HEK293 (cell line): ENCODE data around the gene TAS1R1.

Experiments used
- CTCF ChIA-PET: fragments of 350-600 bp; formaldehyde crosslinking; extraction: SDS; loops from one replicate; lab custom pipeline; 2021; ENCODE audit warnings: antibody characterized with exemption; lab: Yijun Ruan, JAX
- POLR2A ChIA-PET: fragments of 300-600 bp; formaldehyde crosslinking; extraction: SDS; loops from one replicate; lab custom pipeline; 2020; ENCODE audit warnings: antibody characterized with exemption, inconsistent platforms; lab: Yijun Ruan, JAX
- H3K27ac ChIP-seq: fragments of 200-500 bp; sonication (Bioruptor generic); 2 replicates; pipeline ENCODE4 v1.5.1; 2014; ENCODE audit warnings: low read depth, low read length, control low read depth, inconsistent platforms; ENCODE audit errors: extremely low read depth
- H3K36me3 ChIP-seq, 2 experiments: fragments of 200-500 bp in 1 of 2; sonication (Bioruptor generic) in 1 of 2; 1 replicate in 1 of 2; 2 replicates in 1 of 2; pipeline ENCODE4 v1.5.1; 2014 to 2017; ENCODE audit warnings: inconsistent platforms in 2 of 2, low read length in 2 of 2; ENCODE audit not compliant: control insufficient read depth in 2 of 2, insufficient read depth in 1 of 2
- H3K4me1 ChIP-seq: fragments of 200-500 bp; sonication (Bioruptor generic); 2 replicates; pipeline ENCODE4 v1.5.1; 2014; ENCODE audit warnings: mild to moderate bottlenecking, low read length, inconsistent platforms; ENCODE audit not compliant: control insufficient read depth, insufficient read depth
- H3K4me3 ChIP-seq: 2 replicates; pipeline ENCODE4 v1.5.1; 2011; ENCODE audit warnings: low read depth, mild to moderate bottlenecking, control low read depth, low read length, moderate library complexity
- H3K9me3 ChIP-seq: fragments of 200-500 bp; sonication (Bioruptor generic); 2 replicates; pipeline ENCODE4 v1.5.1; 2014; ENCODE audit warnings: low read depth, low read length, inconsistent platforms; ENCODE audit not compliant: control insufficient read depth, insufficient read depth
- EGR2 ChIP-seq: fragments of 450-650 bp; formaldehyde crosslinking; IDR thresholded peaks from 2 replicates; pipeline ENCODE4 v1.5.1; 2016; ENCODE audit warnings: low read depth, missing biosample characterization, missing genetic modification characterization
- ELK4 ChIP-seq: IDR thresholded peaks from 2 replicates; pipeline ENCODE4 v1.6.1; 2011; ENCODE audit warnings: mild to moderate bottlenecking, low read depth, low read length, borderline replicate concordance
- OSR2 ChIP-seq: fragments of 450-650 bp; formaldehyde crosslinking; IDR thresholded peaks from 2 replicates; pipeline ENCODE4 v1.5.1; 2016; ENCODE audit warnings: missing biosample characterization, missing genetic modification characterization
- ZBTB11 ChIP-seq: fragments of 450-650 bp; formaldehyde crosslinking; conservative IDR thresholded peaks from 2 replicates; pipeline ENCODE4 v1.5.1; 2016; ENCODE audit warnings: low read depth, missing biosample characterization, missing genetic modification characterization
- ZFP3 ChIP-seq: fragments of 450-650 bp; formaldehyde crosslinking; IDR thresholded peaks from 2 replicates; pipeline ENCODE4 v1.5.1; 2016; ENCODE audit warnings: low read depth, missing biosample characterization, missing genetic modification characterization
- ZNF155 ChIP-seq: fragments of 450-650 bp; formaldehyde crosslinking; IDR thresholded peaks from 2 replicates; pipeline ENCODE4 v1.5.1; 2016; ENCODE audit warnings: missing biosample characterization, missing genetic modification characterization
- ZNF16 ChIP-seq: fragments of 450-650 bp; formaldehyde crosslinking; IDR thresholded peaks from 2 replicates; pipeline ENCODE4 v1.5.1; 2016; ENCODE audit warnings: low read depth, missing biosample characterization, missing genetic modification characterization
- ZNF2 ChIP-seq: fragments of 450-650 bp; formaldehyde crosslinking; IDR thresholded peaks from 2 replicates; pipeline ENCODE4 v1.5.1; 2016; ENCODE audit warnings: missing biosample characterization, missing genetic modification characterization
- ZNF202 ChIP-seq: fragments of 450-650 bp; formaldehyde crosslinking; IDR thresholded peaks from 2 replicates; pipeline ENCODE4 v1.5.1; 2016; ENCODE audit warnings: missing biosample characterization, missing genetic modification characterization, borderline replicate concordance
- ZNF274 ChIP-seq, 2 experiments: fragments of 200-500 bp in 1 of 2; fragments of 450-650 bp in 1 of 2; sonication (Bioruptor generic) in 1 of 2; formaldehyde crosslinking in 1 of 2; IDR thresholded peaks; 2 replicates each; pipeline versions ENCODE4 v1.5.1 to v1.6.1; 2014 to 2016; ENCODE audit warnings: borderline replicate concordance in 1 of 2, inconsistent platforms in 1 of 2, low read length in 1 of 2, missing biosample characterization in 1 of 2, missing genetic modification characterization in 1 of 2
- ZNF391 ChIP-seq: fragments of 450-650 bp; formaldehyde crosslinking; IDR thresholded peaks from 2 replicates; pipeline ENCODE4 v1.5.1; 2016; ENCODE audit warnings: low read depth, missing biosample characterization, missing genetic modification characterization, borderline replicate concordance
- ZNF501 ChIP-seq: fragments of 450-650 bp; formaldehyde crosslinking; IDR thresholded peaks from 2 replicates; pipeline ENCODE4 v1.5.1; 2016; ENCODE audit warnings: missing biosample characterization, missing genetic modification characterization
- ZNF510 ChIP-seq: fragments of 450-650 bp; formaldehyde crosslinking; IDR thresholded peaks from 2 replicates; pipeline ENCODE4 v1.5.1; 2018; ENCODE audit warnings: mild to moderate bottlenecking, missing genetic modification characterization, missing biosample characterization; ENCODE audit not compliant: insufficient replicate concordance
- ZNF558 ChIP-seq: fragments of 450-650 bp; formaldehyde crosslinking; IDR thresholded peaks from 2 replicates; pipeline ENCODE4 v1.5.1; 2016; ENCODE audit warnings: missing biosample characterization, missing genetic modification characterization
- ZNF600 ChIP-seq: fragments of 450-650 bp; formaldehyde crosslinking; IDR thresholded peaks from 2 replicates; pipeline ENCODE4 v1.5.1; 2016; ENCODE audit warnings: missing biosample characterization, missing genetic modification characterization
- ZNF610 ChIP-seq: fragments of 450-650 bp; formaldehyde crosslinking; IDR thresholded peaks from 2 replicates; pipeline ENCODE4 v1.5.1; 2016; ENCODE audit warnings: missing biosample characterization, missing genetic modification characterization, borderline replicate concordance
- ZNF654 ChIP-seq: fragments of 450-650 bp; formaldehyde crosslinking; IDR thresholded peaks from 2 replicates; pipeline ENCODE4 v1.5.1; 2016; ENCODE audit warnings: low read depth, missing biosample characterization, missing genetic modification characterization
- ZNF658 ChIP-seq: fragments of 450-650 bp; formaldehyde crosslinking; IDR thresholded peaks from 2 replicates; pipeline ENCODE4; 2016; ENCODE audit warnings: missing biosample characterization, missing genetic modification characterization
- ZNF777 ChIP-seq: fragments of 450-650 bp; formaldehyde crosslinking; IDR thresholded peaks from 2 replicates; pipeline ENCODE4 v1.5.1; 2017; ENCODE audit warnings: missing biosample characterization, missing genetic modification characterization, borderline replicate concordance
- ZNF837 ChIP-seq: fragments of 450-650 bp; formaldehyde crosslinking; IDR thresholded peaks from 2 replicates; pipeline ENCODE4 v1.5.1; 2016; ENCODE audit warnings: missing biosample characterization, missing genetic modification characterization
- TF ChIP-seq, protein P1 (sequence below): fragments of 450-650 bp; formaldehyde crosslinking; IDR thresholded peaks from 2 replicates; pipeline ENCODE4 v1.5.1; 2016; ENCODE audit warnings: missing biosample characterization, missing genetic modification characterization
- TF ChIP-seq, protein P2 (sequence below): fragments of 450-650 bp; formaldehyde crosslinking; IDR thresholded peaks from 2 replicates; pipeline ENCODE4 v1.5.1; 2016; ENCODE audit warnings: missing biosample characterization, missing genetic modification characterization
- TF ChIP-seq, protein P3 (sequence below): fragments of 450-650 bp; formaldehyde crosslinking; IDR thresholded peaks from 2 replicates; pipeline ENCODE4 v1.5.1; 2016; ENCODE audit warnings: missing biosample characterization, missing genetic modification characterization

The TAS1R1 gene

DNA sequence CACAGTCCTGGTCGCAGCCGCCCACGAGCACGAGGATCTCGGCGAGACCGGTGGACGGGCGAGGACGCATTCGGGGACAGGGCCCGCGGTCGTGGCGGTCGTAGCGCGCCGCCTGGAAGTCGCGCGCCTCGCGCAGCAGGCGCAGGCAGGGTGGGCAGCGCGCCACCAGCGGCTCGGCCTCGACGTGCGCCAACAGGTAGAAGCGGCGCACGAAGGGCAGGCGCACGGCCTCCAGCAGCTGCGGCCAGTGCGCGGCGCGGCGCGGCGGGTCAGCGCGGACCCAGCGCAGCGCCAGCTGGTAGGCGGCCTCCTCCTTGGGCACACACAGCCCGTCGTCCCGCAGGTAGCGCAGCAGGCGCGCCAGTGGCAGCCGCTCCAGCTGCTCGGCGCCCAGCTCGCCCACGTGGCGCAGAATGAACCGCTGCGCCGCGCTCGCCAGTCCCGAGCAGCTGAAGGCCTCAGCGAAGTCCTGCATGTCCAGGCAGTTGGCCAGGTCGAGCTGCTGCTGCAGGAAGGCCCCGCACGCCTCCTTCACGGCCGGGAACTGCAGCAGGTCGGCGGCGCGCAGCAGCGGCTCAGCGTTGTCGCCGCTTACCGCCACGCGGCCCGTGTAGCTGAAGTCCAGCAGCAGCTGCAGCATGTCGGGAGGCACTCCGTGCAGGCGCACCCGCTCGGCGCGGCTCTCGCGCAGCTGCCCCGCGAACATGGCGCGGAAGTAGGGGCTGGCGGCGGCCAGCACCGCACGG lies 47.0 kb downstream of the TAS1R1 start:
- Histone ChIP-seq H3K4me1 (no peaks in the 10 kb centered on the region), H3K9me3 (no peaks in the 10 kb centered on the region), H3K27ac (peak overlapping the region; percentile 82; the same call in 1 of the 2 replicates), H3K36me3 (peaks cover 0 to 32% of the 10 kb centered on the region in 2 experiments; a peak in 1 of 3 replicates), H3K4me3 (peak overlapping the region; percentile 58)
- POLR2A ChIA-PET: interaction anchor here (0.6 to 3.5 kb wide), 15 partner anchors 8 to 187 kb away, joined by 3 to 25 read pairs (median 4); partner anchors contain the start of genes NOL9, PHF13, TAS1R1 and THAP3
- CTCF ChIA-PET: interaction anchor here (1.4 to 1.6 kb wide), 2 partner anchors 45 to 47 kb away, joined by 3 to 4 read pairs; partner anchors contain the start of gene TAS1R1
- TF ChIP-seq ZFP3 (no peak), ZNF610 (tag by site-specific recombination) (no peak), ZNF202 (tag by site-specific recombination) (no peak), ZNF274 (IDR thresholded peaks at IDR 0.05; ENCODE audit: low read length) (no peak), ZNF274 (tag by site-specific recombination; IDR thresholded peaks at IDR 0.05; ENCODE audit: borderline replicate concordance) (no peak), ZNF155 (tag by site-specific recombination) (no peak), ZNF837 (tag by site-specific recombination) (no peak), OSR2 (tag by site-specific recombination) (no peak), ZNF558 (tag by site-specific recombination) (no peak), ZNF600 (tag by site-specific recombination) (peak; percentile 82), ZNF391 (tag by site-specific recombination) (peak; percentile 83; the same call in 1 of the 2 replicates), ZBTB11 (tag by site-specific recombination) (no peak; the same call in none of the 2 replicates), ELK4 (no peak), ZNF510 (tag by site-specific recombination) (no peak), ZNF501 (tag by site-specific recombination) (peak; percentile 79), ZNF654 (tag by site-specific recombination) (no peak), ZNF16 (tag by site-specific recombination) (no peak), ZNF777 (no peak), ZNF658 (no peak), ZNF2 (tag by site-specific recombination) (peak; percentile 72), EGR2 (tag by site-specific recombination) (no peak)
- TF ChIP-seq, protein P1, sequence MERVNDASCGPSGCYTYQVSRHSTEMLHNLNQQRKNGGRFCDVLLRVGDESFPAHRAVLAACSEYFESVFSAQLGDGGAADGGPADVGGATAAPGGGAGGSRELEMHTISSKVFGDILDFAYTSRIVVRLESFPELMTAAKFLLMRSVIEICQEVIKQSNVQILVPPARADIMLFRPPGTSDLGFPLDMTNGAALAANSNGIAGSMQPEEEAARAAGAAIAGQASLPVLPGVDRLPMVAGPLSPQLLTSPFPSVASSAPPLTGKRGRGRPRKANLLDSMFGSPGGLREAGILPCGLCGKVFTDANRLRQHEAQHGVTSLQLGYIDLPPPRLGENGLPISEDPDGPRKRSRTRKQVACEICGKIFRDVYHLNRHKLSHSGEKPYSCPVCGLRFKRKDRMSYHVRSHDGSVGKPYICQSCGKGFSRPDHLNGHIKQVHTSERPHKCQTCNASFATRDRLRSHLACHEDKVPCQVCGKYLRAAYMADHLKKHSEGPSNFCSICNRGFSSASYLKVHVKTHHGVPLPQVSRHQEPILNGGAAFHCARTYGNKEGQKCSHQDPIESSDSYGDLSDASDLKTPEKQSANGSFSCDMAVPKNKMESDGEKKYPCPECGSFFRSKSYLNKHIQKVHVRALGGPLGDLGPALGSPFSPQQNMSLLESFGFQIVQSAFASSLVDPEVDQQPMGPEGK (tag by site-specific recombination): 0 out of 2 replicates have a peak, but pooled peaks have one; percentile 11
- TF ChIP-seq, protein P2, sequence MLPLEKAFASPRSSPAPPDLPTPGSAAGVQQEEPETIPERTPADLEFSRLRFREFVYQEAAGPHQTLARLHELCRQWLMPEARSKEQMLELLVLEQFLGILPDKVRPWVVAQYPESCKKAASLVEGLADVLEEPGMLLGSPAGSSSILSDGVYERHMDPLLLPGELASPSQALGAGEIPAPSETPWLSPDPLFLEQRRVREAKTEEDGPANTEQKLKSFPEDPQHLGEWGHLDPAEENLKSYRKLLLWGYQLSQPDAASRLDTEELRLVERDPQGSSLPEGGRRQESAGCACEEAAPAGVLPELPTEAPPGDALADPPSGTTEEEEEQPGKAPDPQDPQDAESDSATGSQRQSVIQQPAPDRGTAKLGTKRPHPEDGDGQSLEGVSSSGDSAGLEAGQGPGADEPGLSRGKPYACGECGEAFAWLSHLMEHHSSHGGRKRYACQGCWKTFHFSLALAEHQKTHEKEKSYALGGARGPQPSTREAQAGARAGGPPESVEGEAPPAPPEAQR: no peak
- TF ChIP-seq, protein P3, sequence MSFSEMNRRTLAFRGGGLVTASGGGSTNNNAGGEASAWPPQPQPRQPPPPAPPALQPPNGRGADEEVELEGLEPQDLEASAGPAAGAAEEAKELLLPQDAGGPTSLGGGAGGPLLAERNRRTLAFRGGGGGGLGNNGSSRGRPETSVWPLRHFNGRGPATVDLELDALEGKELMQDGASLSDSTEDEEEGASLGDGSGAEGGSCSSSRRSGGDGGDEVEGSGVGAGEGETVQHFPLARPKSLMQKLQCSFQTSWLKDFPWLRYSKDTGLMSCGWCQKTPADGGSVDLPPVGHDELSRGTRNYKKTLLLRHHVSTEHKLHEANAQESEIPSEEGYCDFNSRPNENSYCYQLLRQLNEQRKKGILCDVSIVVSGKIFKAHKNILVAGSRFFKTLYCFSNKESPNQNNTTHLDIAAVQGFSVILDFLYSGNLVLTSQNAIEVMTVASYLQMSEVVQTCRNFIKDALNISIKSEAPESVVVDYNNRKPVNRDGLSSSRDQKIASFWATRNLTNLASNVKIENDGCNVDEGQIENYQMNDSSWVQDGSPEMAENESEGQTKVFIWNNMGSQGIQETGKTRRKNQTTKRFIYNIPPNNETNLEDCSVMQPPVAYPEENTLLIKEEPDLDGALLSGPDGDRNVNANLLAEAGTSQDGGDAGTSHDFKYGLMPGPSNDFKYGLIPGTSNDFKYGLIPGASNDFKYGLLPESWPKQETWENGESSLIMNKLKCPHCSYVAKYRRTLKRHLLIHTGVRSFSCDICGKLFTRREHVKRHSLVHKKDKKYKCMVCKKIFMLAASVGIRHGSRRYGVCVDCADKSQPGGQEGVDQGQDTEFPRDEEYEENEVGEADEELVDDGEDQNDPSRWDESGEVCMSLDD (tag by site-specific recombination): no peak
